Tongue (tissue), 2 donors: ENCODE measurements around the gene CAST. TPM values are rescaled to one million over a fixed set of nuclear protein-coding genes. Genes with fewer than 3 reads are reported as not detected.

Source experiments
- DNase-seq: peaks from one replicate; pipeline ENCODE4 v3.0.0-alpha.2; 2015
- total RNA-seq: library from RNA; depleted of rRNA; stranded (reverse); fragments of >200 nt; gene quantifications from one replicate; pipeline ENCODE4 v1.2.3, GENCODE V29; 2014

The CAST gene
- total RNA-seq, 1 donor from 2014 or later = 223 TPM

- no peak for DNase-seq
These were observed 19.9 kb upstream of the CAST start for GRCh38 chr5:96642281-96642640.

- DNase-seq = no peak
These were observed 17.1 kb upstream of the CAST start for GRCh38 chr5:96645091-96645490.

- DNase-seq = no peak
These were observed 14.2 kb upstream of the CAST start for GRCh38 chr5:96648023-96648422.

- no peak for DNase-seq
These were observed 13.6 kb upstream of the CAST start for GRCh38 chr5:96648593-96648992.

- DNase-seq = no peak
These were observed 12.9 kb upstream of the CAST start for GRCh38 chr5:96649251-96649662.

GRCh38 chr5:96649681-96650540 lies 12.3 kb upstream of the CAST start:
- DNase-seq = no peak

GRCh38 chr5:96651047-96651446 lies 11.1 kb upstream of the CAST start:
- no peak for DNase-seq

- no peak for DNase-seq
These were observed 10.0 kb upstream of the CAST start for GRCh38 chr5:96651948-96652753.

GRCh38 chr5:96652769-96653454 lies 9.3 kb upstream of the CAST start:
- DNase-seq = no peak

GRCh38 chr5:96654209-96654608 lies 8.0 kb upstream of the CAST start:
- DNase-seq = no peak

GRCh38 chr5:96655085-96655484 lies 7.1 kb upstream of the CAST start:
- DNase-seq = no peak

- no peak for DNase-seq
These were observed 6.7 kb upstream of the CAST start for GRCh38 chr5:96655506-96655905.

GRCh38 chr5:96657068-96657467 lies 5.1 kb upstream of the CAST start:
- DNase-seq = no peak

- no peak for DNase-seq
These were observed 3.9 kb upstream of the CAST start for GRCh38 chr5:96658272-96658671.

GRCh38 chr5:96659170-96659569 lies 3.0 kb upstream of the CAST start:
- DNase-seq = no peak

- DNase-seq = peak; percentile 68
These were observed 963 bp upstream of the CAST start for GRCh38 chr5:96660971-96661854.

GRCh38 chr5:96662725-96663518 lies 746 bp downstream of the CAST start:
- DNase-seq = peak; percentile 91

GRCh38 chr5:96663608-96664007 lies 1.4 kb downstream of the CAST start:
- DNase-seq = no peak

GRCh38 chr5:96664669-96665068 lies 2.5 kb downstream of the CAST start:
- no peak for DNase-seq

GRCh38 chr5:96668725-96669124 lies 6.5 kb downstream of the CAST start:
- no peak for DNase-seq

- DNase-seq = no peak
These were observed 7.7 kb downstream of the CAST start for GRCh38 chr5:96669909-96670308.
